ENCODE data around the gene GPX3. TPM values are rescaled to one million over a fixed set of nuclear protein-coding genes. Genes with fewer than 3 reads are reported as not detected.

GPX3 gene
- total RNA-seq, 3 donors from 2014 or later: 44.6 to 460 (median 147) TPM

DNA sequence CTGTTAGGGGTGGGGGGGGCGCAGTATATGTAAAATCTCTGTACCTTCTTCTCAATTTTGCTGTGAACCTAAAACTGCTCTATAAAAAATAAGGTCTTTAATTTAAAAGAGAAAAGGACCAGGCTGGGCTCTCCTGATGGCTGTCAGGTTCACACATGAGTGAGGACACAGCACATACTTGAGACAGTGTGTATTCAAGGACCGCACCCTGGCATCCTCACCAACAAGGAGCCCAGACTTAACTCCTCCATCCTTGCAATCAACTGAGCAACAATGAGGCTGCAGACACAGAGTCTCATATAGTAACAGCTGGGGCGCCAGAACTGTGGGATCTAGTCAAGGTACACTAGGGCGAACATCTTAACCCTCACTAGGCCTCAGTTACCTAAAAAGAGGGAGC lies 50.6 kb downstream of the GPX3 start:
- intact Hi-C loops (cut with DNase I, micrococcal nuclease): no loop called here
- no peak for ATAC-seq
- H3K4me1 ChIP-seq (ENCODE audit: low read depth): peaks cover 31% of the 10 kb centered on the region
- no peaks in the 10 kb centered on the region for H3K36me3 ChIP-seq (ENCODE audit: low read depth)
- H3K4me3 ChIP-seq: no peak overlapping the region
- H3K9me3 ChIP-seq: no peaks in the 10 kb centered on the region
- TF ChIP-seq, protein P1, sequence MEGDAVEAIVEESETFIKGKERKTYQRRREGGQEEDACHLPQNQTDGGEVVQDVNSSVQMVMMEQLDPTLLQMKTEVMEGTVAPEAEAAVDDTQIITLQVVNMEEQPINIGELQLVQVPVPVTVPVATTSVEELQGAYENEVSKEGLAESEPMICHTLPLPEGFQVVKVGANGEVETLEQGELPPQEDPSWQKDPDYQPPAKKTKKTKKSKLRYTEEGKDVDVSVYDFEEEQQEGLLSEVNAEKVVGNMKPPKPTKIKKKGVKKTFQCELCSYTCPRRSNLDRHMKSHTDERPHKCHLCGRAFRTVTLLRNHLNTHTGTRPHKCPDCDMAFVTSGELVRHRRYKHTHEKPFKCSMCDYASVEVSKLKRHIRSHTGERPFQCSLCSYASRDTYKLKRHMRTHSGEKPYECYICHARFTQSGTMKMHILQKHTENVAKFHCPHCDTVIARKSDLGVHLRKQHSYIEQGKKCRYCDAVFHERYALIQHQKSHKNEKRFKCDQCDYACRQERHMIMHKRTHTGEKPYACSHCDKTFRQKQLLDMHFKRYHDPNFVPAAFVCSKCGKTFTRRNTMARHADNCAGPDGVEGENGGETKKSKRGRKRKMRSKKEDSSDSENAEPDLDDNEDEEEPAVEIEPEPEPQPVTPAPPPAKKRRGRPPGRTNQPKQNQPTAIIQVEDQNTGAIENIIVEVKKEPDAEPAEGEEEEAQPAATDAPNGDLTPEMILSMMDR (IDR thresholded peaks at IDR 0.05): no peak
- no peak for DNase-seq

DNA sequence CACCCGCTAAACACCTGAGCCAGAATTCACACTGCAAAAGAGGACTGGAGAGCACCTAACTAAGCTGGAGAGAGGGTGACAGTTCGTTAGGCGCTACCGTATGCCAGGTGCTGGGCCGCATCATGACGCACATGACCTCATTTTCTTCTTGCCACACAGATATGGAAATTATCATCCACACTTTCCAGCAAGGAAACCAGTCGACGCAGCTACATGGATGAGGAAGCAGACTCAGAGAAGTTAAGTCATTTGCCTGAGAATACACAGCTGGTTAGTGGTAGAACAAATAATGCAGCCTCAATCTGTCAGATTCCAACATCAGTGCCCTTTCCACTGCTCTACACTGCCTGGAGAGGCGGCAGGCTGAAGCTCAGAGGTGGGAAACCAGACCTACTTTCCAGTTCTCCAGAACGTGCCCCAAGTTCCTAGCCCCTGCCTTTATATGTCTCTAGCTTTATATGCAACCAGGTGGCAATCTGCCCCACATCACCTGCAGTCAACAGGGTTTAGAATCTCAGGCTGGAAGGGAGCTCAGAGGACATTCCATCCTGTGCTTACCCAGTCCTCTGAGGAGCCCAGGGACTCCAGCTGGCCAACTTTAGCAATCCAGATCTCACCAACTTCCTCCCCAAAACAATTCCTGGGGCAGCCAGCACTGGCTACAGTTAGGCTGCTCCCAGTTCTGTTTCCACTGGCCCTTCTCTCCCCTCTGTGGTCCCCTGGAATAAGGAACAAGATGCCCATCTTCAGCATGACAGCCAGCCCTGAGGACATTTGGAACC lies 51.6 kb downstream of the GPX3 start:
- H3K36me3 ChIP-seq (ENCODE audit: low read depth): no peaks in the 10 kb centered on the region
- intact Hi-C loops (cut with DNase I, micrococcal nuclease): no loop called here
- TF ChIP-seq, protein P1 (IDR thresholded peaks at IDR 0.05): no peak
- no peak for DNase-seq
- peaks cover 32% of the 10 kb centered on the region for H3K4me1 ChIP-seq (ENCODE audit: low read depth)
- ATAC-seq: no peak
- H3K4me3 ChIP-seq: no peak overlapping the region
- no peaks in the 10 kb centered on the region for H3K9me3 ChIP-seq

DNA sequence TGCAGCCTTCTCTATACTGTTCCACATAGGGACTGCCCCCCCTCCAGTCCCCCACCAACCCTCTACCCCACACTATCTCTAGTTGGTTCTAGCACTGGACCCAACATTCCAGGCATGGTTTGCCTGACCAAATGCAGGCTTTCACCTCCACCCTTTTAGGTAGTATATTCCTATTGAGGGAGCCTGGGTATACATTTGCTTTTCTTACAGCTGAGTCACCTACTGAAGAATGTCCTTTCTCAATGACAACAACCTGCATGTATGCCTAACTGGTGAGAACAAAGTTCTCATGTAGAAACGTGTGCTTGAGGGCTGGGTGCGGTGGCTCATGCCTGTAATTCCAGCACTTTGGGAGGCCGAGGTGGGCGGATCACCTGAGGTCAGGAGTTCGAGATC lies 52.2 kb downstream of the GPX3 start:
- peak; percentile 57 for ATAC-seq
- intact Hi-C loops (cut with DNase I, micrococcal nuclease): no loop called here
- Histone ChIP-seq H3K4me3 (no peak overlapping the region), H3K9me3 (no peaks in the 10 kb centered on the region), H3K4me1 (ENCODE audit: low read depth) (peaks cover 36% of the 10 kb centered on the region), H3K36me3 (ENCODE audit: low read depth) (no peaks in the 10 kb centered on the region)
- TF ChIP-seq, protein P1 (IDR thresholded peaks at IDR 0.05): no peak
- DNase-seq: no peak

- no peak overlapping the region for H3K4me3 ChIP-seq
- H3K36me3 ChIP-seq (ENCODE audit: low read depth): no peaks in the 10 kb centered on the region
- ATAC-seq (no peak), DNase-seq (no peak)
- H3K4me1 ChIP-seq (ENCODE audit: low read depth): peaks cover 32% of the 10 kb centered on the region
- no peaks in the 10 kb centered on the region for H3K9me3 ChIP-seq
- intact Hi-C loops (cut with DNase I, micrococcal nuclease): no loop called here
- TF ChIP-seq, protein P1 (IDR thresholded peaks at IDR 0.05): no peak
Observed at GRCh38 chr5:151073280-151073679, 52.9 kb downstream of the GPX3 start.

DNA sequence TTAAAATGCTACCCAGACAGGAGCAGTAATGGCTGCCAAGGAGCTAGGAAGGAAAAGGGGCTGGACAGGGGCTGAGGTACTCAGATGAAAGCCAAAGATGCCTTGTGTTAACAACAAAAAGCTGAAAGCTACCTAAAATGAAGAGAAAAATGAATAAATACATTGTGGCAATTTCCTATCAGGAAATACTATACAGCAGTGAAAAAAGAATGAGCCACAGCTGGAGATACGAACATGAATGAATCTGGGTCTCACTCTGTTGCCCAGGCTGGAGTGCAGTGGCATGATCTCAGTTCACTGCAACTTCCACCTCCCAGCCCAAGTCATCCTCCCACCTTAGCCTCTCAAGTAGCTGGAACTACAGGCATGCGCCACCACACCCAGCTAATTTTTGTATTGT lies 54.2 kb downstream of the GPX3 start:
- no peaks in the 10 kb centered on the region for H3K9me3 ChIP-seq
- DNase-seq (no peak), ATAC-seq (no peak)
- TF ChIP-seq, protein P1 (IDR thresholded peaks at IDR 0.05): no peak
- no peaks in the 10 kb centered on the region for H3K36me3 ChIP-seq (ENCODE audit: low read depth)
- intact Hi-C loops (cut with DNase I, micrococcal nuclease): no loop called here
- H3K4me1 ChIP-seq (ENCODE audit: low read depth): peaks cover 31% of the 10 kb centered on the region
- H3K4me3 ChIP-seq: no peak overlapping the region
